SU-DHL-6 (cell line): ENCODE measurements around the gene IKZF2.

ENCODE experiments used
- CTCF ChIP-seq: fragments of 200-600 bp; sonication (generic); IDR thresholded peaks from one replicate; pipeline ENCODE4 v1.5.1; 2017; ENCODE audit warnings: antibody characterized with exemption, mild to moderate bottlenecking, low read length, moderate library complexity; ENCODE audit not compliant: insufficient read depth, poor library complexity, severe bottlenecking
- EZH2phosphoT487 ChIP-seq: fragments of 200-600 bp; sonication (generic), shearing (Covaris generic); conservative IDR thresholded peaks from 2 replicates; pipeline ENCODE4 v1.6.1; 2018; ENCODE audit warnings: mild to moderate bottlenecking, antibody characterized with exemption, low read length, moderate library complexity, mixed read lengths

GRCh38 chr2:213016166-213016983 is 135.0 kb downstream of the IKZF2 start:
- no peak for TF ChIP-seq CTCF
- TF ChIP-seq EZH2phosphoT487, result no peak
